Endodermal cell (in vitro differentiated cells): ENCODE results near the gene RREB1. TPM values are rescaled to one million over a fixed set of nuclear protein-coding genes. Genes with fewer than 3 reads are reported as not detected.

Experiments used
- DNase-seq: peaks from one replicate; pipeline ENCODE4 v3.0.0-alpha.2; 2017
- H3K27ac ChIP-seq: 2 replicates; pipeline ENCODE4 v1.5.1; 2013; ENCODE audit warnings: mild to moderate bottlenecking, low read depth, low read length, moderate library complexity
- H3K27me3 ChIP-seq: 2 replicates; pipeline ENCODE4 v1.6.1; 2013; ENCODE audit warnings: mild to moderate bottlenecking, low read length, moderate library complexity; ENCODE audit not compliant: insufficient read depth, control insufficient read depth, poor library complexity, severe bottlenecking
- H3K36me3 ChIP-seq: 2 replicates; pipeline ENCODE4 v1.7.0; 2013; ENCODE audit warnings: mild to moderate bottlenecking, low read length, moderate library complexity; ENCODE audit not compliant: control insufficient read depth, insufficient read depth
- H3K4me1 ChIP-seq: one replicate; pipeline ENCODE4 v1.7.0; 2013; ENCODE audit warnings: low read length; ENCODE audit not compliant: control insufficient read depth, insufficient read depth
- H3K4me3 ChIP-seq: 2 replicates; pipeline ENCODE4 v1.5.1; 2013; ENCODE audit warnings: mild to moderate bottlenecking, low read length, moderate library complexity
- H3K9ac ChIP-seq: 2 replicates; pipeline ENCODE4 v1.6.1; 2013; ENCODE audit warnings: mild to moderate bottlenecking, low read length, moderate library complexity; ENCODE audit not compliant: poor library complexity, severe bottlenecking; ENCODE audit errors: extremely low read depth
- H3K9me3 ChIP-seq: 2 replicates; pipeline ENCODE4 v1.6.1; 2013; ENCODE audit warnings: mild to moderate bottlenecking, low read length, moderate library complexity; ENCODE audit not compliant: control insufficient read depth
- H3K27ac Mint-ChIP-seq: 2 replicates; pipeline ENCODE4 v1.8.0; 2020; ENCODE audit warnings: mixed read lengths
- H3K27me3 Mint-ChIP-seq: 2 replicates; pipeline ENCODE4 v1.8.0; 2021; ENCODE audit warnings: mild to moderate bottlenecking, mixed read lengths; ENCODE audit not compliant: insufficient read depth
- H3K36me3 Mint-ChIP-seq: 2 replicates; pipeline ENCODE4 v1.8.0; 2020; ENCODE audit warnings: low read depth, mixed read lengths
- H3K4me1 Mint-ChIP-seq: 2 replicates; pipeline ENCODE4 v1.8.0; 2020; ENCODE audit warnings: mixed read lengths
- H3K4me3 Mint-ChIP-seq: 2 replicates; pipeline ENCODE4 v1.8.0; 2020; ENCODE audit warnings: mild to moderate bottlenecking, moderate library complexity, mixed read lengths
- H3K9me3 Mint-ChIP-seq: 2 replicates; pipeline ENCODE4 v1.8.0; 2020; ENCODE audit warnings: mild to moderate bottlenecking, mixed read lengths
- CTCF ChIP-seq: fragments of 200-600 bp; sonication (generic); conservative IDR thresholded peaks from 2 replicates; pipeline ENCODE4 v1.5.0; 2021; ENCODE audit warnings: antibody characterized with exemption, mild to moderate bottlenecking
- WGBS, 2 experiments: methylation state at CpG; one replicate each; pipeline versions ENCODE4 v1.1.5 to v1.1.7; 2013; ENCODE audit warnings: missing lambda C conversion rate in 2 of 2, mixed read lengths in 1 of 2; ENCODE audit not compliant: insufficient coverage in 1 of 2, insufficient read length in 1 of 2; 5-methylcytosine and 5-hydroxymethylcytosine counted together
- total RNA-seq, 2 donors: library from RNA; stranded (reverse); fragmentation: NEBNext Ultra II Directional in 1 of 2; extraction: Animal tissue kit (Norgen Biotek cat#: 25700) in 1 of 2; gene quantifications; 2 replicates in 1 of 2; 3 replicates in 1 of 2; pipeline ENCODE4 v1.2.1, GENCODE V29; 2021

RREB1 gene
- total RNA-seq, 2 donors from 2014 or later = 51.2 to 64.3 TPM

GRCh38 chr6:7219310-7219709 is 111.5 kb downstream of the RREB1 start:
- H3K36me3 ChIP-seq = peaks cover 43% of the 10 kb centered on the region
- H3K4me3 ChIP-seq = no peak overlapping the region
- no peak overlapping the region for H3K4me3 Mint-ChIP-seq
- H3K9me3 ChIP-seq = no peaks in the 10 kb centered on the region
- H3K36me3 Mint-ChIP-seq = peaks cover 39% of the 10 kb centered on the region
- no peaks in the 10 kb centered on the region for H3K27me3 Mint-ChIP-seq
- no peak overlapping the region for H3K27ac Mint-ChIP-seq
- DNase-seq = peak; percentile 45
- H3K9me3 Mint-ChIP-seq = no peaks in the 10 kb centered on the region
- TF ChIP-seq CTCF = no peak
- H3K27me3 ChIP-seq = no peaks in the 10 kb centered on the region
- H3K4me1 ChIP-seq = peaks cover 18% of the 10 kb centered on the region
- WGBS, 2 experiments = 93 to 95% methylated on average over 3 to 6 of the region's 6 CpGs
- peaks cover 40% of the 10 kb centered on the region for H3K4me1 Mint-ChIP-seq
- H3K9ac ChIP-seq = no peak overlapping the region
- no peak overlapping the region for H3K27ac ChIP-seq

GRCh38 chr6:7222197-7222596 is 114.4 kb downstream of the RREB1 start:
- no peak overlapping the region for H3K4me3 Mint-ChIP-seq
- WGBS, 2 experiments = 92 to 100% methylated on average over 2 to 5 of the region's 5 CpGs
- TF ChIP-seq CTCF = no peak
- Histone ChIP-seq H3K36me3 (peaks cover 39% of the 10 kb centered on the region), H3K9me3 (no peaks in the 10 kb centered on the region), H3K4me1 (peaks cover 11% of the 10 kb centered on the region), H3K4me3 (no peak overlapping the region), H3K27me3 (no peaks in the 10 kb centered on the region), H3K9ac (no peak overlapping the region), H3K27ac (no peak overlapping the region)
- peaks cover 27% of the 10 kb centered on the region for H3K4me1 Mint-ChIP-seq
- DNase-seq = no peak
- no peaks in the 10 kb centered on the region for H3K9me3 Mint-ChIP-seq
- H3K27ac Mint-ChIP-seq = no peak overlapping the region
- peaks cover 47% of the 10 kb centered on the region for H3K36me3 Mint-ChIP-seq
- H3K27me3 Mint-ChIP-seq = no peaks in the 10 kb centered on the region

GRCh38 chr6:7224731-7225130 is 117.0 kb downstream of the RREB1 start:
- H3K36me3 ChIP-seq = peaks cover 55% of the 10 kb centered on the region
- no peaks in the 10 kb centered on the region for H3K27me3 Mint-ChIP-seq
- no peak overlapping the region for H3K4me3 ChIP-seq
- peaks cover 68% of the 10 kb centered on the region for H3K36me3 Mint-ChIP-seq
- peaks cover 8% of the 10 kb centered on the region for H3K4me1 ChIP-seq
- DNase-seq = no peak
- H3K27ac ChIP-seq = no peak overlapping the region
- no peaks in the 10 kb centered on the region for H3K27me3 ChIP-seq
- peak overlapping the region; percentile 67 for H3K27ac Mint-ChIP-seq
- TF ChIP-seq CTCF = no peak
- no peak overlapping the region for H3K9ac ChIP-seq
- WGBS, 2 experiments = 93% methylated on average over 8 to 9 of the region's 9 CpGs
- peaks cover 11% of the 10 kb centered on the region for H3K4me1 Mint-ChIP-seq
- no peaks in the 10 kb centered on the region for H3K9me3 Mint-ChIP-seq
- H3K4me3 Mint-ChIP-seq = no peak overlapping the region
- no peaks in the 10 kb centered on the region for H3K9me3 ChIP-seq
